H1 (cell line): ENCODE data around the gene FLVCR2. TPM values are rescaled to one million over a fixed set of nuclear protein-coding genes. Genes with fewer than 3 reads are reported as not detected.

Source experiments
- CTCF ChIA-PET: fragments of 300-600 bp; sonication (Branson Sonifier 250); formaldehyde crosslinking; loops from one replicate; lab custom pipeline; 2021; ENCODE audit not compliant: partially characterized antibody; lab: Charles Lee
- POLR2A ChIA-PET: fragments of 300-600 bp; sonication (Branson Sonifier 250); formaldehyde crosslinking; loops from one replicate; lab custom pipeline; 2021; ENCODE audit warnings: inconsistent platforms; ENCODE audit not compliant: partially characterized antibody; lab: Charles Lee
- DNase-seq, 2 experiments: peaks; one replicate each; pipeline versions ENCODE4 v3.0.0 to v3.0.0-alpha.2; 2010 to 2022; ENCODE audit warnings: low spot score in 2 of 2, low read depth in 1 of 2, mixed read lengths in 1 of 2
- FAIRE-seq: peaks from 2 replicates; lab custom pipeline; 2011; peaks lifted over from hg19 to GRCh38; lab: Jason Lieb, UNC
- H2AFZ ChIP-seq: 2 replicates; pipeline ENCODE4 v1.8.1; 2012; ENCODE audit warnings: low read length, inconsistent platforms
- H2AK5ac ChIP-seq: 2 replicates; pipeline ENCODE4 v1.6.1; 2013; ENCODE audit warnings: low read depth, low read length
- H2BK120ac ChIP-seq: replicated peaks from 2 replicates; pipeline ENCODE3; 2013; ENCODE audit warnings: low read depth, low read length, inconsistent platforms
- H2BK12ac ChIP-seq: 2 replicates; pipeline ENCODE4 v1.6.1; 2013; ENCODE audit warnings: low read depth, low read length
- H2BK15ac ChIP-seq: 2 replicates; pipeline ENCODE4 v1.6.1; 2013; ENCODE audit warnings: low read length
- H2BK20ac ChIP-seq: 2 replicates; pipeline ENCODE4 v1.6.1; 2013; ENCODE audit warnings: low read length
- H2BK5ac ChIP-seq: 2 replicates; pipeline ENCODE4 v1.6.1; 2013; ENCODE audit warnings: low read depth, low read length
- H3K14ac ChIP-seq: 2 replicates; pipeline ENCODE4 v1.6.1; 2013; ENCODE audit warnings: inconsistent platforms; ENCODE audit not compliant: insufficient read length
- H3K18ac ChIP-seq: 2 replicates; pipeline ENCODE4 v1.6.1; 2013; ENCODE audit warnings: low read length; ENCODE audit errors: extremely low read depth
- H3K23ac ChIP-seq: 2 replicates; pipeline ENCODE4 v1.6.1; 2013; ENCODE audit warnings: inconsistent platforms; ENCODE audit not compliant: insufficient read length
- H3K23me2 ChIP-seq: 2 replicates; pipeline ENCODE4 v1.6.1; 2013; ENCODE audit warnings: low read depth, low read length
- H3K27ac ChIP-seq: 2 replicates; pipeline ENCODE4 v1.6.1; 2011; ENCODE audit warnings: low read depth, low read length, inconsistent platforms
- H3K27me3 ChIP-seq, 4 experiments: replicated peaks in 1 of 4; 1 replicate in 1 of 4; 2 replicates in 3 of 4; pipeline versions ENCODE4 v1.6.1 to v1.8.1; 2011 to 2013; ENCODE audit warnings: low read length in 3 of 4, mild to moderate bottlenecking in 3 of 4, inconsistent platforms in 2 of 4, mixed read lengths in 2 of 4, moderate library complexity in 1 of 4; ENCODE audit not compliant: control insufficient read depth in 3 of 4, insufficient read depth in 3 of 4; ENCODE audit errors: extremely low read depth in 1 of 4
- H3K36me3 ChIP-seq, 4 experiments: 2 replicates each; pipeline versions ENCODE4 v1.6.1 to v1.8.1; 2011 to 2013; ENCODE audit warnings: mild to moderate bottlenecking in 4 of 4, low read length in 3 of 4, moderate library complexity in 2 of 4, control low read depth in 1 of 4, inconsistent platforms in 1 of 4; ENCODE audit not compliant: insufficient read depth in 4 of 4, control insufficient read depth in 2 of 4
- H3K4ac ChIP-seq: replicated peaks from 2 replicates; pipeline ENCODE3; 2013; ENCODE audit warnings: low read length, low read depth, mixed read lengths, inconsistent platforms; ENCODE audit not compliant: insufficient read length
- H3K4me1 ChIP-seq, 4 experiments: replicated peaks in 1 of 4; 1 replicate in 1 of 4; 2 replicates in 3 of 4; pipeline versions ENCODE4 v1.6.1 to v1.8.1; 2011 to 2013; ENCODE audit warnings: low read length in 3 of 4, inconsistent platforms in 2 of 4, mixed read lengths in 1 of 4; ENCODE audit not compliant: insufficient read depth in 4 of 4, control insufficient read depth in 3 of 4
- H3K4me2 ChIP-seq, 2 experiments: 2 replicates each; pipeline versions ENCODE4 v1.6.1 to v1.8.1; 2011 to 2013; ENCODE audit warnings: low read depth in 2 of 2, low read length in 2 of 2, control low read depth in 1 of 2, inconsistent platforms in 1 of 2, mild to moderate bottlenecking in 1 of 2; ENCODE audit not compliant: insufficient read depth in 1 of 2
- H3K4me3 ChIP-seq, 4 experiments: fragments of 200-600, 300-600 bp in 1 of 4; sonication (generic), shearing (Covaris generic), sonication (Bioruptor Twin) in 1 of 4; 2 replicates each; pipeline versions ENCODE4 v1.5.1 to v1.8.1; 2011 to 2016; ENCODE audit warnings: low read length in 4 of 4, low read depth in 3 of 4, control low read depth in 2 of 4, inconsistent platforms in 2 of 4, mild to moderate bottlenecking in 2 of 4, mixed read lengths in 1 of 4, moderate library complexity in 1 of 4; ENCODE audit not compliant: insufficient read depth in 2 of 4; ENCODE audit errors: extremely low read depth in 1 of 4
- H3K56ac ChIP-seq: replicated peaks from 2 replicates; pipeline ENCODE3; 2013; ENCODE audit warnings: low read depth, mild to moderate bottlenecking, mixed read lengths, low read length, inconsistent platforms; ENCODE audit not compliant: insufficient read length
- H3K79me1 ChIP-seq: 2 replicates; pipeline ENCODE4 v1.6.1; 2013; ENCODE audit warnings: low read depth, low read length, control low read depth
- H3K79me2 ChIP-seq, 2 experiments: 2 replicates each; pipeline versions ENCODE4 v1.6.1 to v1.8.1; 2012 to 2013; ENCODE audit warnings: low read length in 2 of 2, mild to moderate bottlenecking in 2 of 2, inconsistent platforms in 1 of 2; ENCODE audit not compliant: insufficient read depth in 2 of 2, control insufficient read depth in 1 of 2
- H3K9ac ChIP-seq, 4 experiments: replicated peaks in 1 of 4; 1 replicate in 1 of 4; 2 replicates in 3 of 4; pipeline versions ENCODE4 v1.6.1 to v1.8.1; 2011 to 2013; ENCODE audit warnings: low read depth in 3 of 4, low read length in 3 of 4, control low read depth in 2 of 4, mild to moderate bottlenecking in 2 of 4, moderate library complexity in 2 of 4, inconsistent platforms in 1 of 4; ENCODE audit errors: extremely low read depth in 1 of 4
- H3K9me3 ChIP-seq, 2 experiments: 2 replicates each; pipeline versions ENCODE4 v1.6.1 to v1.8.1; 2012 to 2013; ENCODE audit warnings: mild to moderate bottlenecking in 2 of 2, moderate library complexity in 2 of 2, control low read depth in 1 of 2, inconsistent platforms in 1 of 2, low read depth in 1 of 2, low read length in 1 of 2, mixed read lengths in 1 of 2; ENCODE audit not compliant: insufficient read depth in 2 of 2
- H4K20me1 ChIP-seq, 2 experiments: replicated peaks in 1 of 2; 2 replicates each; pipeline versions ENCODE3 to v1.8.1; 2011 to 2013; ENCODE audit warnings: inconsistent platforms in 2 of 2, low read length in 2 of 2, mild to moderate bottlenecking in 1 of 2; ENCODE audit not compliant: insufficient read depth in 2 of 2, control insufficient read depth in 1 of 2
- H4K5ac ChIP-seq: 2 replicates; pipeline ENCODE4 v1.6.1; 2013; ENCODE audit warnings: low read length, low read depth, mixed read lengths, inconsistent platforms; ENCODE audit not compliant: insufficient read length
- H4K8ac ChIP-seq: 2 replicates; pipeline ENCODE4 v1.8.0; 2013; ENCODE audit warnings: mild to moderate bottlenecking, moderate library complexity, low read length, inconsistent platforms; ENCODE audit not compliant: insufficient read depth; ENCODE audit errors: extremely low read depth
- H4K91ac ChIP-seq: replicated peaks from 2 replicates; pipeline ENCODE3; 2013; ENCODE audit warnings: low read length, mixed read lengths, inconsistent platforms; ENCODE audit not compliant: insufficient read length
- SIN3A ChIP-seq, 2 experiments: IDR thresholded peaks in 1 of 2; conservative IDR thresholded peaks in 1 of 2; 2 replicates each; pipeline ENCODE4 v1.6.1; 2011 to 2012; ENCODE audit warnings: low read length in 2 of 2, improper control_type of control experiment in 1 of 2, low read depth in 1 of 2, mild to moderate bottlenecking in 1 of 2
- WGBS, 2 experiments: shearing (Covaris generic) in 1 of 2; methylation state at CpG; one replicate each; pipeline versions ENCODE4 v1.1.6 to v1.1.7; 2013 to 2015; ENCODE audit warnings: low lambda C conversion rate in 2 of 2, mixed read lengths in 2 of 2, inconsistent platforms in 1 of 2, low coverage in 1 of 2, missing lambda C conversion rate in 1 of 2; ENCODE audit not compliant: insufficient replicate concordance in 2 of 2, insufficient coverage in 1 of 2, insufficient read length in 1 of 2; ENCODE audit errors: extremely low coverage in 1 of 2, missing lambda C conversion rate in 1 of 2; 5-methylcytosine and 5-hydroxymethylcytosine counted together
- polyA plus RNA-seq, 7 experiments: library from polyadenylated mRNA; depleted of rRNA in 3 of 7; stranded (reverse) in 5 of 7; unstranded in 2 of 7; fragments of >200 nt in 5 of 7; fragments of 200-250 nt in 2 of 7; gene quantifications; 1 replicate in 5 of 7; 2 replicates in 1 of 7; 4 replicates in 1 of 7; pipeline versions ENCODE4 v1.2.1 to v1.2.3, GENCODE V29; 2011 to 2013; ENCODE audit warnings: missing spikeins in 2 of 7, mixed read lengths in 2 of 7
- total RNA-seq: library from RNA; stranded (reverse); fragmentation: NEBNext Ultra II Directional; extraction: Animal tissue kit (Norgen Biotek cat#: 25700); gene quantifications from 2 replicates; pipeline ENCODE4 v1.2.1, GENCODE V29; 2021

The FLVCR2 gene
- total and polyA plus RNA-seq, 2 of the 8 experiments (the other 6 are each of a cell fraction or from before 2014, with no cell fraction given): 7.1 to 8.2 TPM

- H4K20me1 ChIP-seq: peaks cover 0 to 2% of the 10 kb centered on the region in 2 experiments
- no peak overlapping the region for H3K27ac ChIP-seq
- no peaks in the 10 kb centered on the region for H3K79me2 ChIP-seq
- H2BK15ac ChIP-seq: no peak overlapping the region
- H3K27me3 ChIP-seq: no peaks in the 10 kb centered on the region
- H3K4me1 ChIP-seq: no peaks in the 10 kb centered on the region
- no peak overlapping the region for H2AFZ ChIP-seq
- DNase-seq: no peak
- H3K4ac ChIP-seq: no peak overlapping the region
- H3K4me3 ChIP-seq: no peak overlapping the region
- H3K18ac ChIP-seq: no peak overlapping the region
- no peak overlapping the region for H2BK12ac ChIP-seq
- ChIA-PET POLR2A (interaction anchor here (1.1 to 2.1 kb wide), 3 partner anchors 9 to 16 kb away, joined by 3 to 7 read pairs (median 3); no protein-coding TSS in a partner anchor), CTCF (interaction anchor here (0.8 to 13.7 kb wide), 5 partner anchors 9 to 196 kb away, joined by 3 to 348 read pairs (median 3); partner anchors contain the start of genes ERG28, FLVCR2 and TTLL5)
- peaks cover 18 to 55% (median 34%) of the 10 kb centered on the region in 4 experiments for H3K36me3 ChIP-seq
- no peak overlapping the region for H2BK20ac ChIP-seq
- H2BK5ac ChIP-seq: no peak overlapping the region
- WGBS, 2 experiments: 92% methylated on average over 1 of the region's 1 CpG; no CpG with 5 or more reads in 1 of the 2 experiments
- FAIRE-seq: no peak
- H4K5ac ChIP-seq: no peak overlapping the region
- no peak overlapping the region for H3K56ac ChIP-seq
- no peaks in the 10 kb centered on the region for H3K79me1 ChIP-seq
- H3K4me2 ChIP-seq: no peak overlapping the region
- H3K9ac ChIP-seq: no peak overlapping the region
- H4K91ac ChIP-seq: no peak overlapping the region
- no peak overlapping the region for H2AK5ac ChIP-seq
- no peak overlapping the region for H3K23ac ChIP-seq
- no peak overlapping the region for H4K8ac ChIP-seq
- H2BK120ac ChIP-seq: no peak overlapping the region
- no peak overlapping the region for H3K14ac ChIP-seq
- H3K9me3 ChIP-seq: no peaks in the 10 kb centered on the region
- no peaks in the 10 kb centered on the region for H3K23me2 ChIP-seq
- no peak for TF ChIP-seq SIN3A (conservative IDR thresholded peaks at IDR 0.05 in 1 of 2, IDR thresholded peaks at IDR 0.05 in 1 of 2; ENCODE audit: low read depth in 1 of 2, low read length in 2 of 2)
Measured at GRCh38 chr14:75649773-75650172, 71.4 kb downstream of the FLVCR2 start.
